Hippocampal formation (tissue), 2 donors: ENCODE results near the gene OR2H1.
"Not testable (repeated sequence)": the region's sequence is repeated elsewhere in the genome, so short reads cannot be mapped to it uniquely, and the experiment has no call there.

Source experiments
- DNase-seq, 2 donors: peaks; one replicate each; lab custom pipeline; 2025; lab: John Stamatoyannopoulos, UW

OR2H1 gene

GRCh38 chr6:29456971-29457370, at the start of gene OR2H1, which contains the start of gene OR11A1:
OR2H1 (plus strand) TSS chr6:29457155; CDS start chr6:29461770, 4,615 bp downstream.
OR11A1 (minus strand) TSS chr6:29457071; CDS start chr6:29427641, 29,430 bp downstream.
- DNase-seq, result no peak

DNA sequence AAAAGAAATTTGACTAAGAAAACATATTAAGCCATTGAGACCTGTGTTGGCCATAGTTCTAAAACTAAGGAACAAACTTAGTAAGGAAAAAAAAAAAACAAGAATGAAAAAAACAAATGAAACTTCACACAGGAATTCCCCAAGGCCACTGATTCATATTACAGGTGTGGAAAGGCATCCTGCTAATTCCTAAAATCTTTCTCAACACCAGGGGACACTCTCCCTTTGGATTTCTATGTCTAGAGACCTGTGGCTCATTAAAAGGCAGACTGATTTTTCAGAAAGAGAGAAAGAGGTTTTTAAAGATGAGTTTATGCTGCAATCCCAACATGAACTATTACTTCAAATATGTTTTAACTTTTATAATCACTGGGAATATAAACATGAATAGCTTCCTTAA, 42.4 kb upstream of the OR2H1 start, which contains the start of gene OR12D1:
Gene OR12D1, plus strand, starts transcription at position 341 of the 400 bp plus-strand sequence.
- no peak for DNase-seq

GRCh38 chr6:29419516-29419915, 37.4 kb upstream of the OR2H1 start:
- no peak for DNase-seq

DNA sequence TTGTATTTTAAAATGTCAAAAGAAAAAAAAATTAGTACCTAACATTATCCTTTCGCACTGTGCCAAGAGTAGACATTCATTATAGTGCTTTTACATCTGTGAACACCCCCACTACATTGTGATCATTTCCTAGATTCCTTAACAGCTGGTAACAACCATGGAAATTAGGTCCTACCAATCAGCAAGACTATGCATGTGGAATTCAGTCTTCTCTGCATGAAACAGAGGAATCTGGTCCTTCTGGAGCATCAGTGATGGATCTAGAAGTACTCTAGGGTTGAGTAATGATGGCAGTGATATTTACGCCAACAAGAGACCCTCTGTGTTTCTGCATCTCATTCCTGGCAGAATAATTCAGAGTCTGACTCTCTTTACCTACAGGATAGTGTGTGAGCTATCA, 32.8 kb upstream of the OR2H1 start:
- DNase-seq, result no peak

GRCh38 chr6:29424575-29424974, 32.4 kb upstream of the OR2H1 start:
- DNase-seq, result no peak

DNA sequence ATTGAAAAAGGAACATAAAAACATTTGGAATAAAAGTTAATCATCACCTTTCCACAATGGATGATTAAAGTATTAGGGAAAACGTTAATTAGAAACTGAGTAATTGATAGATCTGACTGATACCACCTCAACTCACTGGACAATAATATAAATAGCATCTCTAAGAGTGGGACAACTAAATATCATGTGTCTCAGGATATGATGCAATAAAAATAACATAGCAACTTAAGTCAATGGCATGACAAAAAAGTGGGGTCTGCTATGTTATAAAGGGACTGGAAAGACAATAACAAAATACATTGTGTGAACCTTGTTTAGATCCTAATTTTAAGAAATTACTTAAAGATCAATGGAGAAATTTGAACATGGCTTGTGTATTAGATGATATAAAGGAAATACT, 31.9 kb upstream of the OR2H1 start:
- no peak for DNase-seq

GRCh38 chr6:29426654-29427053, 30.3 kb upstream of the OR2H1 start:
- no peak for DNase-seq

DNA sequence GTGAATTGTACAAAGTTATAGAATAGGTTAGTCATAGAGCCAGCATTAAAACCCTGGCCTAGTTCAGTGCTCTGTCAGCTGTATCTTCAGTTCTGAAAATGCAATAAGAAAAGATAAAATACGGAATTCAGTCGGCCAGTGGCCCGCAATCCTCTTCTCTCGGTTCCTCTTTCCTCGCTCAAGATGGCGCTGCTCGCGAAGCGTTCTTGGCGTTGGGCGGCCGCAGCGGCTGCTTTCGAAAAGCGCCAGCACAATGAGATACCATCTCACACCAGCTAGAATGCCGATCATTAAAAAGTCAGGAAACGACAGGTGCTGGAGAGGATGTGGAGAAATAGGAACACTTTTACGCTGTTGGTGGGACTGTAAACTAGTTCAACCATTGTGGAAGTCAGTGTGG, 20.2 kb upstream of the OR2H1 start:
- not testable (repeated sequence) for DNase-seq

GRCh38 chr6:29439006-29439405, 17.9 kb upstream of the OR2H1 start, which contains the start of gene OR10C1:
OR10C1 (plus strand) TSS chr6:29439306; CDS start chr6:29440016, 710 bp downstream.
- no peak for DNase-seq

DNA sequence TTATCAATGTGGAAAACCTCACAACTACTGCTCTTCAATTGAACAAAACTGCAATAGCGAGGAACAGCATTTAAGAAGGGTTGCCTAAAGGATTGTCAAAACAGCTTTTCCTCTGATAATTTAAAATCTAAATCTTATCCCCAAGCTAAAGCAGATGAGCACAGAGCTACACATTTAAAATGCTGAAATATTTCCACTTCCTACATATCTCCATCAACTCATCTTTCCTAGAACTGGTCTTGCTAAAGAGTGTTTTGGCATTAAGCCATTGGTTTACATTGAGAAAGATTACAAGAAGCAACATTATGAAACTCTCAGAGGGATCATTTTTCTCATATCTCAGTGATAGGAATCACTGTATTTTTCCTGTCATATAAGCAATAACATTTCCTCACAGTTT, 14.2 kb upstream of the OR2H1 start:
- no peak for DNase-seq

DNA sequence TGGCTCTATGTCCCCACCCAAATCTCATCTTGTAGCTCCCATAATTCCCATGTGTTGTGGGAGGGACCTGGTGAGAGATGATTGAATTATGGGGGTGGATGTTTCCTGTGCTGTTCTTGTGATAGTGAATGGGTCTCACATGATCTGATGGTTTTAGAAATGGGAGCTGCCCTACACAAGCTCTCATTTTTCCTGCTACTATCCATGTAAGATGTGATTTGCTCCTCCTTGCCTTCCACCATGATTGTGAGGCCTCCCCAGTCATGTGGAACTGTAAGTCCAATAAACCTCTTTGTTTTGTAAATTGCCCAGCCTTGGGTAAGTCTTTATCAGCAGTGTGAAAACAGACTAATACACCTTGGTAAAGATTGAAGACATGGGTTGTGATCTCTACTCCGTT, 12.9 kb upstream of the OR2H1 start:
- DNase-seq, result not testable (repeated sequence)

- no peak for DNase-seq
These were observed 9.3 kb upstream of the OR2H1 start for GRCh38 chr6:29447670-29448069.

DNA sequence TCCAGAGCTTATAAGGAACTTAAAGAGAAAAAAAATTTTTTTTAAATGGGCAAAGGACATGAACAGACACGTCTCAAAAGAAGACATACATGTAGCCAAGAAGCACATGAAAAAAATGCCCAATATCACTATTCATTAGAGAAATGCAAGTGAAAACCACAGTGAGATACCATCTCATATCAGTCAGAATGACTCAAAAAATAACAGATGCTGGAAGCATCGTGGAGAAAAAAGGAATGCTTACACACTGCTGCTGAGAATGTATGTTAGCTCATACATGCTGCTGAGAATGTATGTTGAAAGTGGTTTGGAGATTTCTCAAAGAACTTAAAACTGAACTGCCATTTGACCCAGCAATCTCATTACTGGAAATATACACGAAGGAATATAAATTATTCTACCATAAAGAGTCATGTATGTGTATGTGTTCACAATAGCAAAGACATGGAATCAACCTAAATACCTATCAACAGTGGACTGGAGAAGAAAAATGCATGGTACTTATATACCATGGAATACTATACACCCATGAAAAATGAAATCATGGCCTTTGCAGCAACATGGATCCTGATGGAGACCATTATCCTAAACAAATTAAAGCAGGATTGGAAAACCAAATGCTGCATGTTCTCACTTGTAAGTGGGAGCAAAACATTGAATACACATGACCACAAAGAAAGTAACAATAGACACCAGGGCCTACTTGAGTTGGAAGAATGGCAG, 5.3 kb upstream of the OR2H1 start:
- DNase-seq, result no peak

- DNase-seq, result no peak
These were observed 4.3 kb downstream of the OR2H1 start for GRCh38 chr6:29461021-29461814.

GRCh38 chr6:29462022-29462421, 5.1 kb downstream of the OR2H1 start:
- DNase-seq, result no peak

GRCh38 chr6:29465279-29465678, 8.3 kb downstream of the OR2H1 start:
- no peak for DNase-seq

GRCh38 chr6:29465801-29466200, 8.8 kb downstream of the OR2H1 start:
- no peak for DNase-seq

- no peak for DNase-seq
These were observed 9.3 kb downstream of the OR2H1 start for GRCh38 chr6:29466241-29466640.

DNA sequence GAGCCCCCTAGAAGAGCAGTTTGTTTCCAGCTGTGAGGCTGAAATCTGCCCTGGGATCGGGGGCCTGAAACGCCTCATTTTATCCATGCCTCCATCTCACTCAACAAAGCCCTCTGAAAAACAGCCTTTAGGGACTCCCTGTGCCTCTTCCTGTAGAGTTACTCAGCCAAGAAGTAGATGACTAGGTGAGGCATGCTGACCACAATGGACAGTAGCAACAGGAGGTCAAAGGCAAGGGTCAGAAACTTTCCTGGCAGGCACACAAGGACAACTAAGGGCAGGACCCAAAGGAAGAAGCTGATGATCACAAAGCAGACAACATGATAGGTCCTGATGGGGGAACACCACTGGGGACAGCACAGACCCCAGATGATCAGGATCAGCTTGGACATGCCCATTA, 18.0 kb downstream of the OR2H1 start:
- DNase-seq, result no peak

- no peak for DNase-seq
These were observed 21.0 kb downstream of the OR2H1 start for GRCh38 chr6:29477923-29478450.

GRCh38 chr6:29478740-29479139, 21.8 kb downstream of the OR2H1 start:
- DNase-seq, result no peak

- no peak for DNase-seq
These were observed 22.6 kb downstream of the OR2H1 start for GRCh38 chr6:29479560-29479959.

GRCh38 chr6:29483186-29483585, 26.2 kb downstream of the OR2H1 start:
- DNase-seq, result no peak
